MCF 10A (cell line): Measurements from ENCODE around the gene ITGA3. TPM values are rescaled to one million over a fixed set of nuclear protein-coding genes. Genes with fewer than 3 reads are reported as not detected.

Experiments used
- BruUV-seq: library from RNA; stranded (reverse); fragments of 400-500 nt; replicated peaks from 2 replicates; lab custom pipeline; 2021; lab: Mats Ljungman, UMichigan
- CTCF ChIA-PET: fragments of 300-600 bp; sonication (Branson Sonifier 250); formaldehyde crosslinking; extraction: SDS; loops from one replicate; lab custom pipeline; 2021; ENCODE audit warnings: antibody characterized with exemption, inconsistent platforms; lab: Yijun Ruan, JAX
- POLR2A ChIA-PET: fragments of 300-600, 350-650 bp; sonication (Branson Sonifier 250); formaldehyde crosslinking; extraction: SDS; loops from one replicate; lab custom pipeline; 2020; ENCODE audit warnings: antibody characterized with exemption, inconsistent platforms; lab: Yijun Ruan, JAX
- DNase-seq: peaks from one replicate; pipeline ENCODE4 v3.0.0-alpha.2; 2018; ENCODE audit not compliant: unreplicated experiment
- H3K27ac Mint-ChIP-seq: one replicate; pipeline ENCODE4 v1.8.0; 2022; ENCODE audit warnings: mild to moderate bottlenecking, low read depth, mixed read lengths; ENCODE audit not compliant: unreplicated experiment
- H3K27me3 Mint-ChIP-seq: one replicate; pipeline ENCODE4 v1.8.0; 2022; ENCODE audit warnings: mixed read lengths; ENCODE audit not compliant: insufficient read depth, unreplicated experiment
- H3K36me3 Mint-ChIP-seq: one replicate; pipeline ENCODE4 v1.8.0; 2022; ENCODE audit warnings: mild to moderate bottlenecking, moderate library complexity, mixed read lengths; ENCODE audit not compliant: insufficient read depth, unreplicated experiment
- H3K4me1 Mint-ChIP-seq: one replicate; pipeline ENCODE4 v1.8.0; 2022; ENCODE audit warnings: mixed read lengths; ENCODE audit not compliant: insufficient read depth, unreplicated experiment
- H3K4me3 Mint-ChIP-seq: one replicate; pipeline ENCODE4 v1.8.0; 2022; ENCODE audit warnings: mild to moderate bottlenecking, moderate library complexity, mixed read lengths; ENCODE audit not compliant: unreplicated experiment
- H3K9me3 Mint-ChIP-seq: one replicate; pipeline ENCODE4 v1.8.0; 2022; ENCODE audit warnings: mixed read lengths; ENCODE audit not compliant: unreplicated experiment
- intact Hi-C: fragments of 100-400 bp; cut with micrococcal nuclease; formaldehyde crosslinking; loops from 2 replicates; pipeline ENCODE4 v1.14.1; 2022
- total RNA-seq: library from RNA; stranded (reverse); gene quantifications from 2 replicates; pipeline ENCODE4 v1.2.3, GENCODE V29; 2022
- TF ChIP-seq, protein P1 (sequence below): fragments of 200-600 bp; IDR thresholded peaks from one replicate; pipeline ENCODE4 v1.8.0; 2022; ENCODE audit warnings: antibody characterized with exemption, mild to moderate bottlenecking; ENCODE audit not compliant: unreplicated experiment

Gene ITGA3
- total RNA-seq, 1 experiment from 2014 or later, result 588 TPM

DNA sequence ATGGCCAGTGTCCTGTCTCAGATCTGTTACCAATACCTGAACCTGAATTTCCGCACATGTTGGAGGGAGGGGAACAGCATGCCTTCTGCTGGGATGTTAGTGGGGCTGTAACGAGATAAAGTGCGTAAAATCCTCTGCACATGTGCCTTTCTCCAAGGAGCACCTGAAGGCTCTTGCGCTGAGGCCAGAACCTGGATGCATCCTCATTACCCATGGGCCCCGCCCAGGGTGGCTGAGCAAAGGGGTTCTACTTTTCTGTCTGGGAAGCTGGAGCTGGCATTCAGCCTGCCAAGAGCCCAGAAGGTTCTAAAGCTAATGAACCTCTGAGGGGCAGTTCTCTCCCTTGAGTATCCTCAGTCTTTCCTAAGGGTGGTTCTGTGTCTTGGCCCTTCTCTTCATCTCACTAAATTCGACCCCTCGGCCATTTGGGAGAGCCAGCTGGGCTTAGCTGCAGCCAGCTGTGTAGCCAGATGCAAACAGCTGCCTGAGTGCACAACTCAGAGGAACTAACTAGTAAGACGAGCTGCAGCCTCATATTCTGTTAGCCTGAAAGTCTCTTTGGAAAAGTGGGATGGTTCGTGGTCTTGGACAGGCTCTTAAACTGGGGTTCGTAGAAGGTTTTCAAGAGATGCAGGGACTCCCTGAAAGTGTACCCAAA lies 2.5 kb downstream of the ITGA3 start:
- no peaks in the 10 kb centered on the region for H3K27me3 Mint-ChIP-seq
- POLR2A ChIA-PET, result interaction anchor here (0.7 to 8.2 kb wide), 10 partner anchors 8 to 95 kb away, joined by 3 to 329 read pairs (median 24); partner anchors contain the start of gene PDK2
- intact Hi-C loops, result no loop called here
- peaks cover 61% of the 10 kb centered on the region for H3K4me1 Mint-ChIP-seq
- H3K27ac Mint-ChIP-seq, result peak overlapping the region; percentile 95
- no peak for DNase-seq
- BruUV-seq, result no TSS peak
- H3K36me3 Mint-ChIP-seq, result peaks cover 34% of the 10 kb centered on the region
- no peaks in the 10 kb centered on the region for H3K9me3 Mint-ChIP-seq
- H3K4me3 Mint-ChIP-seq, result peak overlapping the region; percentile 80
- TF ChIP-seq, protein P1, sequence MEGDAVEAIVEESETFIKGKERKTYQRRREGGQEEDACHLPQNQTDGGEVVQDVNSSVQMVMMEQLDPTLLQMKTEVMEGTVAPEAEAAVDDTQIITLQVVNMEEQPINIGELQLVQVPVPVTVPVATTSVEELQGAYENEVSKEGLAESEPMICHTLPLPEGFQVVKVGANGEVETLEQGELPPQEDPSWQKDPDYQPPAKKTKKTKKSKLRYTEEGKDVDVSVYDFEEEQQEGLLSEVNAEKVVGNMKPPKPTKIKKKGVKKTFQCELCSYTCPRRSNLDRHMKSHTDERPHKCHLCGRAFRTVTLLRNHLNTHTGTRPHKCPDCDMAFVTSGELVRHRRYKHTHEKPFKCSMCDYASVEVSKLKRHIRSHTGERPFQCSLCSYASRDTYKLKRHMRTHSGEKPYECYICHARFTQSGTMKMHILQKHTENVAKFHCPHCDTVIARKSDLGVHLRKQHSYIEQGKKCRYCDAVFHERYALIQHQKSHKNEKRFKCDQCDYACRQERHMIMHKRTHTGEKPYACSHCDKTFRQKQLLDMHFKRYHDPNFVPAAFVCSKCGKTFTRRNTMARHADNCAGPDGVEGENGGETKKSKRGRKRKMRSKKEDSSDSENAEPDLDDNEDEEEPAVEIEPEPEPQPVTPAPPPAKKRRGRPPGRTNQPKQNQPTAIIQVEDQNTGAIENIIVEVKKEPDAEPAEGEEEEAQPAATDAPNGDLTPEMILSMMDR, result no peak
- CTCF ChIA-PET, result interaction anchor here (1.2 to 7.1 kb wide), 4 partner anchors 28 to 35 kb away, joined by 5 to 72 read pairs (median 10); no protein-coding TSS in a partner anchor

DNA sequence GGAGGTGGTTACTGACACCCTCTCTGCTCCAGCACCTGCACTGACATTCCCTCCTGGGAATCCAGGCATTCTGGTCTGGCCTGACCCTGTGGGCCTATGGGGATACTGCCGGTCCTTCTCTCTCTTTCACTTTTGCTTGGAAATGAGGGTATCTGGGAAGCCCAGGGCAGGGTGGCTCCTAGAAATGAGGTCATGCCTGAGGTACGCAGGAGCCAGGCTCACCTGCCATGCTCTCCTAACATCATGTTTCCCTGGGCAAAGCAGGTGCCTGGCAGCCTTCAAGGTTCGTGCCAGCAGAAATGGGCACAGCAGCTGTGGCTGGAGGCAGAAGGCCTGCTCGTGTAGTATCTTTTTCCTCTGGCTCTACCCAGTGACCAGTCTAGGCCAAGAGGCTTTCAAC lies 3.3 kb downstream of the ITGA3 start:
- ChIA-PET CTCF (interaction anchor here (0.6 to 2.7 kb wide), 4 partner anchors 20 to 120 kb away, joined by 3 to 14 read pairs (median 4); no protein-coding TSS in a partner anchor), POLR2A (interaction anchor here (0.8 to 8.2 kb wide), 7 partner anchors 11 to 48 kb away, joined by 3 to 329 read pairs (median 18); no protein-coding TSS in a partner anchor)
- peak overlapping the region; percentile 80 for H3K4me3 Mint-ChIP-seq
- H3K36me3 Mint-ChIP-seq, result peaks cover 37% of the 10 kb centered on the region
- H3K4me1 Mint-ChIP-seq, result peaks cover 69% of the 10 kb centered on the region
- intact Hi-C loops, result no loop called here
- DNase-seq, result no peak
- H3K27me3 Mint-ChIP-seq, result no peaks in the 10 kb centered on the region
- H3K9me3 Mint-ChIP-seq, result no peaks in the 10 kb centered on the region
- BruUV-seq, result no TSS peak
- TF ChIP-seq, protein P1, result no peak
- H3K27ac Mint-ChIP-seq, result peak overlapping the region; percentile 95

DNA sequence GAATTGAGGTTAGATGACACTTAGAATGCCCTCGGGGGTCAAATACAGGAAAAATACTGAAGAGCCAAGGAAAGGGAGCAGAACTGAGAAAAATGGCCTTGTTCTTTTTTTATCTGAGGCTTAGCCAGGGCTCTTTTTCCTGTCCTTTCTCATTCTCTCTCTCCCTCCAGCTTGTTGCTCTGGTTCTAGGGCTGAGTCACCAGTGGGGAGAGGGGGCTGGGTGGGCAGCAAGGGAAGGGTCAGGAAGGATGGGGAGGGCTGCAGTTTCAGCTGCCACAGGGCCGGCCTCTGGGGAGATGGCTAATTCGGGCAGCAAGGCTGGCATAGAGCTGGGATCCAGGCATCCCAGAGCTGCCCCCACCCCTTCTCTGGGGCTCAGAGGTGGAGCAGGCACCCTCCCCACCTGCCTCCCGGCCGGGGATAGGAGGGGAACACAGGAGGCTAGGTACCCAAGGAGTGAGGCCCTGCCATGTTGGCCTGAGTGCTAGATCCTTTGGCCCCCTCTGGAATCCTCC lies 3.9 kb downstream of the ITGA3 start:
- TF ChIP-seq, protein P1, result no peak
- peaks cover 74% of the 10 kb centered on the region for H3K4me1 Mint-ChIP-seq
- H3K36me3 Mint-ChIP-seq, result peaks cover 40% of the 10 kb centered on the region
- POLR2A ChIA-PET, result interaction anchor here (0.7 to 6.9 kb wide), 9 partner anchors 8 to 92 kb away, joined by 3 to 192 read pairs (median 9); no protein-coding TSS in a partner anchor
- no peaks in the 10 kb centered on the region for H3K9me3 Mint-ChIP-seq
- peak overlapping the region; percentile 80 for H3K4me3 Mint-ChIP-seq
- intact Hi-C loops, result no loop called here
- CTCF ChIA-PET, result interaction anchor here (0.6 to 10.3 kb wide), 6 partner anchors 19 to 119 kb away, joined by 3 to 79 read pairs (median 13); partner anchors contain the start of gene PDK2
- peak overlapping the region; percentile 95 for H3K27ac Mint-ChIP-seq
- peak; percentile 39 for DNase-seq
- H3K27me3 Mint-ChIP-seq, result no peaks in the 10 kb centered on the region
- BruUV-seq, result no TSS peak
